ENCODE measurements around the gene DPT. TPM values are rescaled to one million over a fixed set of nuclear protein-coding genes. Genes with fewer than 3 reads are reported as not detected.

DPT gene
- total RNA-seq, 1 experiment from 2014 or later = not detected

DNA sequence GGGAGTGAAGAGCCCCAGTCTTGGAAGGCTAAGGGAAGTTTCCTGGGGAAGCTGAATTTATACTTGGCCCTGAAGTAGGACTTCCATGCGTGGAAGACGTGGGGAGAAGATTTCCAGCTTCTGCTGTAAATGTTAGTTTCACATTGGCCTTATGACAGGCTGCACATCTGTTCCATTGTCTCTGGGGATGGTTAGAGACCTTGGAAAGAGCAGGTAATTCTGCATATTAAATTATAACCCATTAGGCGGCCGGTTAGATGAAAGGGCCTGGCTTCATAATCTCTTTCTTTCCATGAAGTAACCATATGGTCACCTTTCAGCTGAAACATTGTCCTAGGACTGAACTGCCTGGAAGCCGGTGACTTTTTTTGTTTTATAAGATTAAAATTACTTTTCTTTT, 37.5 kb downstream of the DPT start:
- no peaks in the 10 kb centered on the region for H4K20me1 ChIP-seq (ENCODE audit: insufficient read depth, low read depth, low read length)
- H3K79me2 ChIP-seq (ENCODE audit: low read length) = no peaks in the 10 kb centered on the region
- H3K27me3 ChIP-seq (ENCODE audit: low read length) = no peaks in the 10 kb centered on the region
- no peak overlapping the region for H3K27ac ChIP-seq (ENCODE audit: low read length)
- DNase-seq = no peak
- no peak overlapping the region for H3K4me2 ChIP-seq (ENCODE audit: low read depth, low read length, poor library complexity, severe bottlenecking)
- no peaks in the 10 kb centered on the region for H3K36me3 ChIP-seq (ENCODE audit: insufficient read depth, low read length)
- no peak overlapping the region for H3K4me3 ChIP-seq (ENCODE audit: low read length)
- no peak overlapping the region for H2AFZ ChIP-seq (ENCODE audit: low read length)
- H3K9me2 ChIP-seq (replicated peaks; ENCODE audit: insufficient read depth, low read length) = no peaks in the 10 kb centered on the region
- no peaks in the 10 kb centered on the region for H3K9me3 ChIP-seq (ENCODE audit: low read length)
- H3K4me1 ChIP-seq (ENCODE audit: low read length) = no peaks in the 10 kb centered on the region
- no peak overlapping the region for H3K9ac ChIP-seq (ENCODE audit: low read length)

DNA sequence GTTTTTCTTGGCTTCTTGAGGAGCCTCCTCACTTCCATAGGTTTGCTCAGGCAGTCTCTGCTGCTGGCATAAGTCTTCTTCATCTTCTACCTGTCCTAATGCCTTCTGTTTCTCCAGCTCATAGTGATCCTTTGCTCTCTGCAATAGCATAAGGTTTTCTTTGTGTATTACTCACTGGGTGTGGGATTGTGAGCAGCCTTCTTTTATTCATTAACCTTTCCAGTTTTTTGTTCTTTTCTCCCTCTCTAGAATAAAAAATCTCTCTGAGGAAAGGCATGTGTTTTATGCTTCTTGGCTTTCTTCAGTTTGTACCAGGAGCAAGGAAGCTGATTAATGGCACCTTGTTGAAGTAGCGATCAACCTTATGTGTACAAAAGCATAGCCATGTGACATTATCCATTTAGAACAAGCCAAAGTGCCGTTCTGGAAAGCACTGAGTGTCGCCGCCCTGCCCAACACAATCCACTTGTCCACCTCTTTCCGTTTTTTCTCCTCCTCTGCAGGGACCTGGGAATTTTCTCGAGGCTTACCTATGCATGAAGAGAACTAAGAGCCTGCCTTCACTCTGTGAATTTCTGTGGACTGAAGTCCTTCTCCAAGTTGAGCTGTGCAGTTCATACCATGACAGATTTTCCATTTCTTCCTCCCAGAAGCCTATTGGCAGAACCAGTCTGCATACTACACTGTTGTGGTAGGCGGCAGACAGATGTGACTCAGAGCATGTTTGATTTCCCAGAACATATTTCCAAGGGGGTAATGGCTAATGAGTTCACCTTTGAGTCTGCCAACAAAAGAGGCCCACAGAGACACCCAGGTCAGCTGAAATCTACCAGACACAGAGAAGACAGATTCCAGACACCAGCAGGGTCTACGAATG, 39.0 kb downstream of the DPT start:
- Histone ChIP-seq H3K27ac (ENCODE audit: low read length) (no peak overlapping the region), H3K4me3 (ENCODE audit: low read length) (no peak overlapping the region), H2AFZ (ENCODE audit: low read length) (no peak overlapping the region), H3K36me3 (ENCODE audit: insufficient read depth, low read length) (no peaks in the 10 kb centered on the region), H4K20me1 (ENCODE audit: insufficient read depth, low read depth, low read length) (no peaks in the 10 kb centered on the region), H3K9me3 (ENCODE audit: low read length) (no peaks in the 10 kb centered on the region), H3K79me2 (ENCODE audit: low read length) (no peaks in the 10 kb centered on the region), H3K27me3 (ENCODE audit: low read length) (no peaks in the 10 kb centered on the region), H3K4me1 (ENCODE audit: low read length) (no peaks in the 10 kb centered on the region), H3K9ac (ENCODE audit: low read length) (no peak overlapping the region), H3K4me2 (ENCODE audit: low read depth, low read length, poor library complexity, severe bottlenecking) (no peak overlapping the region), H3K9me2 (replicated peaks; ENCODE audit: insufficient read depth, low read length) (no peaks in the 10 kb centered on the region)
- DNase-seq = no peak

GRCh38 chr1:168689327-168689657, 39.7 kb downstream of the DPT start:
- H3K9ac ChIP-seq (ENCODE audit: low read length) = no peak overlapping the region
- no peak overlapping the region for H2AFZ ChIP-seq (ENCODE audit: low read length)
- H3K9me2 ChIP-seq (replicated peaks; ENCODE audit: insufficient read depth, low read length) = no peaks in the 10 kb centered on the region
- H3K27me3 ChIP-seq (ENCODE audit: low read length) = no peaks in the 10 kb centered on the region
- no peaks in the 10 kb centered on the region for H3K79me2 ChIP-seq (ENCODE audit: low read length)
- no peak overlapping the region for H3K27ac ChIP-seq (ENCODE audit: low read length)
- H3K4me2 ChIP-seq (ENCODE audit: low read depth, low read length, poor library complexity, severe bottlenecking) = no peak overlapping the region
- no peak overlapping the region for H3K4me3 ChIP-seq (ENCODE audit: low read length)
- DNase-seq = no peak
- H3K36me3 ChIP-seq (ENCODE audit: insufficient read depth, low read length) = no peaks in the 10 kb centered on the region
- no peaks in the 10 kb centered on the region for H3K4me1 ChIP-seq (ENCODE audit: low read length)
- no peaks in the 10 kb centered on the region for H4K20me1 ChIP-seq (ENCODE audit: insufficient read depth, low read depth, low read length)
- no peaks in the 10 kb centered on the region for H3K9me3 ChIP-seq (ENCODE audit: low read length)

GRCh38 chr1:168688644-168689326, 40.2 kb downstream of the DPT start:
- H3K9me2 ChIP-seq (replicated peaks; ENCODE audit: insufficient read depth, low read length) = no peaks in the 10 kb centered on the region
- no peaks in the 10 kb centered on the region for H3K36me3 ChIP-seq (ENCODE audit: insufficient read depth, low read length)
- no peaks in the 10 kb centered on the region for H3K27me3 ChIP-seq (ENCODE audit: low read length)
- no peaks in the 10 kb centered on the region for H3K79me2 ChIP-seq (ENCODE audit: low read length)
- H3K4me2 ChIP-seq (ENCODE audit: low read depth, low read length, poor library complexity, severe bottlenecking) = no peak overlapping the region
- H3K9ac ChIP-seq (ENCODE audit: low read length) = no peak overlapping the region
- H3K27ac ChIP-seq (ENCODE audit: low read length) = no peak overlapping the region
- H3K4me1 ChIP-seq (ENCODE audit: low read length) = no peaks in the 10 kb centered on the region
- no peak for DNase-seq
- H3K9me3 ChIP-seq (ENCODE audit: low read length) = no peaks in the 10 kb centered on the region
- H2AFZ ChIP-seq (ENCODE audit: low read length) = no peak overlapping the region
- H4K20me1 ChIP-seq (ENCODE audit: insufficient read depth, low read depth, low read length) = no peaks in the 10 kb centered on the region
- no peak overlapping the region for H3K4me3 ChIP-seq (ENCODE audit: low read length)

- DNase-seq = no peak
- H4K20me1 ChIP-seq (ENCODE audit: insufficient read depth, low read depth, low read length) = no peaks in the 10 kb centered on the region
- H3K27ac ChIP-seq (ENCODE audit: low read length) = no peak overlapping the region
- H3K9me2 ChIP-seq (replicated peaks; ENCODE audit: insufficient read depth, low read length) = no peaks in the 10 kb centered on the region
- no peaks in the 10 kb centered on the region for H3K36me3 ChIP-seq (ENCODE audit: insufficient read depth, low read length)
- no peaks in the 10 kb centered on the region for H3K79me2 ChIP-seq (ENCODE audit: low read length)
- H3K4me3 ChIP-seq (ENCODE audit: low read length) = no peak overlapping the region
- no peak overlapping the region for H3K4me2 ChIP-seq (ENCODE audit: low read depth, low read length, poor library complexity, severe bottlenecking)
- no peak overlapping the region for H2AFZ ChIP-seq (ENCODE audit: low read length)
- H3K4me1 ChIP-seq (ENCODE audit: low read length) = no peaks in the 10 kb centered on the region
- no peak overlapping the region for H3K9ac ChIP-seq (ENCODE audit: low read length)
- H3K9me3 ChIP-seq (ENCODE audit: low read length) = no peaks in the 10 kb centered on the region
- no peaks in the 10 kb centered on the region for H3K27me3 ChIP-seq (ENCODE audit: low read length)
These were observed 41.2 kb downstream of the DPT start for GRCh38 chr1:168687816-168688215.

- no peak overlapping the region for H3K4me2 ChIP-seq (ENCODE audit: low read depth, low read length, poor library complexity, severe bottlenecking)
These were observed 42.3 kb downstream of the DPT start for GRCh38 chr1:168686666-168687065.

DNA sequence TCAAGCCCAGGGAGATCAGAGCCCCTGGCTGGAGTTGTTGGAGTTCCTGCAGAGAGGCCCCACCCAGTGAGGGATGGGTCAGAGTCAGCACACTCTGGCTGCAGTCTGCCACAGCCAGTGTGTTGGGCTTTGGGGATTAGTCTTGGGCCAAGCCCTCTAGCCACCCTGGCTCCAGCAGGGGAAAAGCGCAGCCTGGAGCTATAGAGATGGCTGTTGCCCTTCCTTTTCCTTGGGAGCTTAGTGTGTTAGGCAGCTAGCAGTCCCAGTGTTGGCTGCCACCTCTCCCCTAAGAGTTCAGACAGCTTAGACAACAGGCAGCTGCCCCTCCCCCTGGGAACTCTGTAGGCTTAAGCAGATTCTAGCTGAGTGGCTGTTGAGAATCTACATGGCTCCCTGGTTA, 45.1 kb downstream of the DPT start:
- Histone ChIP-seq H3K27ac (ENCODE audit: low read length) (no peak overlapping the region), H3K4me2 (ENCODE audit: low read depth, low read length, poor library complexity, severe bottlenecking) (no peak overlapping the region), H3K79me2 (ENCODE audit: low read length) (no peaks in the 10 kb centered on the region), H3K4me3 (ENCODE audit: low read length) (no peak overlapping the region), H3K9me3 (ENCODE audit: low read length) (no peaks in the 10 kb centered on the region), H3K36me3 (ENCODE audit: insufficient read depth, low read length) (no peaks in the 10 kb centered on the region), H4K20me1 (ENCODE audit: insufficient read depth, low read depth, low read length) (no peaks in the 10 kb centered on the region), H3K9me2 (replicated peaks; ENCODE audit: insufficient read depth, low read length) (no peaks in the 10 kb centered on the region), H3K9ac (ENCODE audit: low read length) (no peak overlapping the region), H3K27me3 (ENCODE audit: low read length) (no peaks in the 10 kb centered on the region), H3K4me1 (ENCODE audit: low read length) (no peaks in the 10 kb centered on the region), H2AFZ (ENCODE audit: low read length) (no peak overlapping the region)
- DNase-seq = no peak

More at GRCh38 chr1:168686666-168687065, 42.3 kb downstream of the DPT start:
- H3K79me2 ChIP-seq (ENCODE audit: low read length) = no peaks in the 10 kb centered on the region
- DNase-seq = no peak
- no peaks in the 10 kb centered on the region for H3K9me3 ChIP-seq (ENCODE audit: low read length)
- no peak overlapping the region for H3K9ac ChIP-seq (ENCODE audit: low read length)
- no peaks in the 10 kb centered on the region for H3K4me1 ChIP-seq (ENCODE audit: low read length)
- H3K27me3 ChIP-seq (ENCODE audit: low read length) = no peaks in the 10 kb centered on the region
- H4K20me1 ChIP-seq (ENCODE audit: insufficient read depth, low read depth, low read length) = no peaks in the 10 kb centered on the region
- H3K9me2 ChIP-seq (replicated peaks; ENCODE audit: insufficient read depth, low read length) = no peaks in the 10 kb centered on the region
- H2AFZ ChIP-seq (ENCODE audit: low read length) = no peak overlapping the region
- no peak overlapping the region for H3K4me3 ChIP-seq (ENCODE audit: low read length)
- no peak overlapping the region for H3K27ac ChIP-seq (ENCODE audit: low read length)
- H3K36me3 ChIP-seq (ENCODE audit: insufficient read depth, low read length) = no peaks in the 10 kb centered on the region

GRCh38 chr1:168676861-168677260, 52.1 kb downstream of the DPT start:
- H3K4me1 ChIP-seq (ENCODE audit: low read length) = peaks cover 24% of the 10 kb centered on the region
- H3K27ac ChIP-seq (ENCODE audit: low read length) = peak overlapping the region; percentile 73
- H3K36me3 ChIP-seq (ENCODE audit: insufficient read depth, low read length) = no peaks in the 10 kb centered on the region
- no peaks in the 10 kb centered on the region for H3K9me3 ChIP-seq (ENCODE audit: low read length)
- no peaks in the 10 kb centered on the region for H3K9me2 ChIP-seq (replicated peaks; ENCODE audit: insufficient read depth, low read length)
- no peak for DNase-seq
- no peaks in the 10 kb centered on the region for H3K27me3 ChIP-seq (ENCODE audit: low read length)
- H2AFZ ChIP-seq (ENCODE audit: low read length) = no peak overlapping the region
- H3K4me3 ChIP-seq (ENCODE audit: low read length) = no peak overlapping the region
- no peaks in the 10 kb centered on the region for H3K79me2 ChIP-seq (ENCODE audit: low read length)
- H4K20me1 ChIP-seq (ENCODE audit: insufficient read depth, low read depth, low read length) = no peaks in the 10 kb centered on the region
- peak overlapping the region; percentile 42 for H3K4me2 ChIP-seq (ENCODE audit: low read depth, low read length, poor library complexity, severe bottlenecking)
- no peak overlapping the region for H3K9ac ChIP-seq (ENCODE audit: low read length)

Measured in Karpas-422 (cell line).